ENCODE results near the gene TMEM151B. TPM values are rescaled to one million over a fixed set of nuclear protein-coding genes. Genes with fewer than 3 reads are reported as not detected.
"Not testable (repeated sequence)": the region's sequence is repeated elsewhere in the genome, so short reads cannot be mapped to it uniquely, and the experiment has no call there.

Gene TMEM151B
- total RNA-seq, 1 donor from 2014 or later = 0.09 TPM

GRCh38 chr6:44321210-44321609 lies 51.0 kb downstream of the TMEM151B start:
- H3K27ac ChIP-seq (ENCODE audit: low read depth, low read length) = no peak overlapping the region
- no peak overlapping the region for H2AFZ ChIP-seq (ENCODE audit: low read depth, low read length)
- FAIRE-seq = no peak
- H3K27me3 ChIP-seq (ENCODE audit: insufficient read depth, low read length) = peaks cover 24% of the 10 kb centered on the region
- no peaks in the 10 kb centered on the region for H3K36me3 Mint-ChIP-seq (ENCODE audit: low read depth, unreplicated experiment)
- no peaks in the 10 kb centered on the region for H4K20me1 ChIP-seq (ENCODE audit: insufficient read depth, low read length)
- no peak overlapping the region for H3K9ac ChIP-seq (ENCODE audit: low read length)
- no peak overlapping the region for H3K4me2 ChIP-seq (ENCODE audit: low read length)
- no peak for DNase-seq (ENCODE audit: low read depth)
- TF ChIP-seq EZH2 (IDR thresholded peaks at IDR 0.05; ENCODE audit: insufficient read depth, low read length) (no peak), CTCF (IDR thresholded peaks at IDR 0.05; ENCODE audit: insufficient read depth, low read depth, low read length) (no peak)
- no peak overlapping the region for H3K4me3 Mint-ChIP-seq (ENCODE audit: unreplicated experiment)
- peaks cover 2% of the 10 kb centered on the region for H3K9me3 Mint-ChIP-seq (ENCODE audit: unreplicated experiment)
- no peaks in the 10 kb centered on the region for H3K79me2 ChIP-seq (ENCODE audit: insufficient read depth, low read length)
- H3K4me1 Mint-ChIP-seq (ENCODE audit: low read depth, unreplicated experiment) = no peaks in the 10 kb centered on the region
- H3K4me1 ChIP-seq (ENCODE audit: insufficient read depth, low read length) = no peaks in the 10 kb centered on the region
- H3K27ac Mint-ChIP-seq (ENCODE audit: unreplicated experiment) = no peak overlapping the region
- peaks cover 23% of the 10 kb centered on the region for H3K27me3 Mint-ChIP-seq (ENCODE audit: low read depth, unreplicated experiment)
- H3K4me3 ChIP-seq (ENCODE audit: insufficient read depth, low read depth, low read length) = no peak overlapping the region
- no peaks in the 10 kb centered on the region for H3K9me3 ChIP-seq (ENCODE audit: insufficient read depth, low read depth, low read length)
- H3K36me3 ChIP-seq (ENCODE audit: insufficient read depth, low read length) = no peaks in the 10 kb centered on the region

- no peak overlapping the region for H3K4me3 ChIP-seq (ENCODE audit: insufficient read depth, low read depth, low read length)
- no peaks in the 10 kb centered on the region for H3K36me3 Mint-ChIP-seq (ENCODE audit: low read depth, unreplicated experiment)
- no peaks in the 10 kb centered on the region for H3K4me1 ChIP-seq (ENCODE audit: insufficient read depth, low read length)
- no peaks in the 10 kb centered on the region for H3K36me3 ChIP-seq (ENCODE audit: insufficient read depth, low read length)
- H3K27ac ChIP-seq (ENCODE audit: low read depth, low read length) = no peak overlapping the region
- H4K20me1 ChIP-seq (ENCODE audit: insufficient read depth, low read length) = no peaks in the 10 kb centered on the region
- H3K9me3 ChIP-seq (ENCODE audit: insufficient read depth, low read depth, low read length) = no peaks in the 10 kb centered on the region
- TF ChIP-seq EZH2 (IDR thresholded peaks at IDR 0.05; ENCODE audit: insufficient read depth, low read length) (no peak), CTCF (IDR thresholded peaks at IDR 0.05; ENCODE audit: insufficient read depth, low read depth, low read length) (no peak)
- H2AFZ ChIP-seq (ENCODE audit: low read depth, low read length) = no peak overlapping the region
- FAIRE-seq (no peak), DNase-seq (ENCODE audit: low read depth) (no peak)
- no peaks in the 10 kb centered on the region for H3K79me2 ChIP-seq (ENCODE audit: insufficient read depth, low read length)
- no peaks in the 10 kb centered on the region for H3K9me3 Mint-ChIP-seq (ENCODE audit: unreplicated experiment)
- peaks cover 35% of the 10 kb centered on the region for H3K27me3 ChIP-seq (ENCODE audit: insufficient read depth, low read length)
- H3K27me3 Mint-ChIP-seq (ENCODE audit: low read depth, unreplicated experiment) = peaks cover 21% of the 10 kb centered on the region
- no peak overlapping the region for H3K4me3 Mint-ChIP-seq (ENCODE audit: unreplicated experiment)
- H3K4me2 ChIP-seq (ENCODE audit: low read length) = no peak overlapping the region
- H3K9ac ChIP-seq (ENCODE audit: low read length) = no peak overlapping the region
- no peak overlapping the region for H3K27ac Mint-ChIP-seq (ENCODE audit: unreplicated experiment)
- H3K4me1 Mint-ChIP-seq (ENCODE audit: low read depth, unreplicated experiment) = no peaks in the 10 kb centered on the region
These were observed 56.8 kb downstream of the TMEM151B start for GRCh38 chr6:44327096-44327495.

GRCh38 chr6:44327760-44328159 lies 57.5 kb downstream of the TMEM151B start:
- Histone ChIP-seq H3K27me3 (ENCODE audit: insufficient read depth, low read length) (peaks cover 35% of the 10 kb centered on the region), H3K27ac (ENCODE audit: low read depth, low read length) (no peak overlapping the region), H3K4me3 (ENCODE audit: insufficient read depth, low read depth, low read length) (no peak overlapping the region), H3K9me3 (ENCODE audit: insufficient read depth, low read depth, low read length) (no peaks in the 10 kb centered on the region), H4K20me1 (ENCODE audit: insufficient read depth, low read length) (no peaks in the 10 kb centered on the region), H3K4me2 (ENCODE audit: low read length) (no peak overlapping the region), H2AFZ (ENCODE audit: low read depth, low read length) (no peak overlapping the region), H3K79me2 (ENCODE audit: insufficient read depth, low read length) (no peaks in the 10 kb centered on the region), H3K36me3 (ENCODE audit: insufficient read depth, low read length) (no peaks in the 10 kb centered on the region), H3K4me1 (ENCODE audit: insufficient read depth, low read length) (no peaks in the 10 kb centered on the region), H3K9ac (ENCODE audit: low read length) (no peak overlapping the region)
- no peaks in the 10 kb centered on the region for H3K36me3 Mint-ChIP-seq (ENCODE audit: low read depth, unreplicated experiment)
- H3K27ac Mint-ChIP-seq (ENCODE audit: unreplicated experiment) = no peak overlapping the region
- H3K9me3 Mint-ChIP-seq (ENCODE audit: unreplicated experiment) = no peaks in the 10 kb centered on the region
- no peak for TF ChIP-seq CTCF (IDR thresholded peaks at IDR 0.05; ENCODE audit: insufficient read depth, low read depth, low read length)
- no peak for TF ChIP-seq EZH2 (IDR thresholded peaks at IDR 0.05; ENCODE audit: insufficient read depth, low read length)
- peaks cover 28% of the 10 kb centered on the region for H3K27me3 Mint-ChIP-seq (ENCODE audit: low read depth, unreplicated experiment)
- no peaks in the 10 kb centered on the region for H3K4me1 Mint-ChIP-seq (ENCODE audit: low read depth, unreplicated experiment)
- no peak for FAIRE-seq
- DNase-seq (ENCODE audit: low read depth) = no peak
- no peak overlapping the region for H3K4me3 Mint-ChIP-seq (ENCODE audit: unreplicated experiment)

GRCh38 chr6:44328203-44328602 lies 58.0 kb downstream of the TMEM151B start:
- H3K36me3 Mint-ChIP-seq (ENCODE audit: low read depth, unreplicated experiment); H3K4me2 ChIP-seq (ENCODE audit: low read length); H3K27ac ChIP-seq (ENCODE audit: low read depth, low read length); DNase-seq (ENCODE audit: low read depth); H3K4me1 Mint-ChIP-seq (ENCODE audit: low read depth, unreplicated experiment); H3K79me2 ChIP-seq (ENCODE audit: insufficient read depth, low read length); H3K4me3 ChIP-seq (ENCODE audit: insufficient read depth, low read depth, low read length); H4K20me1 ChIP-seq (ENCODE audit: insufficient read depth, low read length); H3K4me3 Mint-ChIP-seq (ENCODE audit: unreplicated experiment); H3K9me3 Mint-ChIP-seq (ENCODE audit: unreplicated experiment); H3K27ac Mint-ChIP-seq (ENCODE audit: unreplicated experiment); H3K4me1 ChIP-seq (ENCODE audit: insufficient read depth, low read length); FAIRE-seq; H3K9ac ChIP-seq (ENCODE audit: low read length); H3K36me3 ChIP-seq (ENCODE audit: insufficient read depth, low read length); H2AFZ ChIP-seq (ENCODE audit: low read depth, low read length); H3K9me3 ChIP-seq (ENCODE audit: insufficient read depth, low read depth, low read length): not testable (repeated sequence)
- peaks cover 32% of the 10 kb centered on the region for H3K27me3 Mint-ChIP-seq (ENCODE audit: low read depth, unreplicated experiment)
- peaks cover 38% of the 10 kb centered on the region for H3K27me3 ChIP-seq (ENCODE audit: insufficient read depth, low read length)

Measured in astrocyte (in vitro differentiated cells and primary cell).